Coronary artery (tissue), 2 donors: Measurements from ENCODE around the gene BCAN.

Experiments
- DNase-seq: peaks from one replicate; pipeline ENCODE4 v3.0.0-alpha.2; 2017; ENCODE audit warnings: low spot score
- H3K27ac ChIP-seq, 2 donors: fragments of 200-600 bp; sonication (generic); one replicate each; pipeline ENCODE4 v1.5.1; 2016 to 2019
- H3K4me3 ChIP-seq: fragments of 200-600 bp; sonication (generic); 2 replicates; pipeline ENCODE4 v1.5.1; 2016; ENCODE audit warnings: mild to moderate bottlenecking, moderate library complexity
- TF ChIP-seq, protein P1 (sequence below): fragments of 200-600 bp; sonication (generic); IDR thresholded peaks from one replicate; pipeline ENCODE4 v1.5.1; 2019; ENCODE audit warnings: antibody characterized with exemption

Gene BCAN

DNA sequence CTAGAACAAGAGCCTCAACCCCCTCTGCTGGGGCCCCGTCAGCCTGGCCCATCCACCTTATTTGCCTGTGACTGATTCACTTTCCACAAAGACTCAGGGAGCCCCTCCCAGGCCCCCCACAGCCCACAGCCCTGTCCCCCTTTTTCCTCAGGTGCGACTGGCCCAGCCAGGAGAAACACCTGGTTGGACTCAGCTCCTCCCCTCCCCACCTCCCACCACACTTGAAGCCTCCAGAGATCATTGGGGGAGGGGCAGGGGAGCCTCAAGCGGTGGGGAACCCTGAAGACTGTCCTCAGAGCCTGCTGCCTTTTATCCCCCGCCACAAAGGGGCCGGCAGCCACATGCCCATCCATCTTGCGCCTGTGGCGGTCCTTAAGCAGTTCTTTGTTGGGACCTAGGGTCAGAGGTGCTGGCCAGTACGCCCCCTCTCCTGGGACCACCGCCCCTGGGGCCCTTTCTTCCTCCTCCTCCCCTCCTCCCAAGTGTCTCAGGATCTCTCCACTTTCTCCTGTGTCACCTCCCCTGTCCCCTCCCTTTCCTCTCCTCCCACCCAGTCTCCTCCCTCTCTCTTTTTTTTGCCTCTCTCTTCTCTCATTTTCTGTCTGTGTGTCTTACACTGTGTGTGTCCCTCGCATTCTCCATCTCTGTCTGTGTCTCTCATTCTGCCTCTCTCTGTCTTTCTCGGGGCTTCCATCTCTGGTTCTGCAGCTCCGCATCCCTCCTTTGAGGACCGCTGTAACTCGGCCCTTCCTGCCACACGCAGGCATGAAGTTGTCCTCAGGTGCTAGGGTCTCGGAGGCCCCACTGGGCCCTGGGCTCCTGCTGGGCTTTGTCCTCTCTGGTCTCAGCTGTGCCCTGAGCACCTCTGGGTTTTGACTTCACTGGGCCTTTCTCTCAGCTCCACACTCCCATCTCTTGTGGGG lies 51.3 kb downstream of the BCAN start:
- Histone ChIP-seq H3K27ac (no peak overlapping the region), H3K4me3 (no peak overlapping the region)
- TF ChIP-seq, protein P1, sequence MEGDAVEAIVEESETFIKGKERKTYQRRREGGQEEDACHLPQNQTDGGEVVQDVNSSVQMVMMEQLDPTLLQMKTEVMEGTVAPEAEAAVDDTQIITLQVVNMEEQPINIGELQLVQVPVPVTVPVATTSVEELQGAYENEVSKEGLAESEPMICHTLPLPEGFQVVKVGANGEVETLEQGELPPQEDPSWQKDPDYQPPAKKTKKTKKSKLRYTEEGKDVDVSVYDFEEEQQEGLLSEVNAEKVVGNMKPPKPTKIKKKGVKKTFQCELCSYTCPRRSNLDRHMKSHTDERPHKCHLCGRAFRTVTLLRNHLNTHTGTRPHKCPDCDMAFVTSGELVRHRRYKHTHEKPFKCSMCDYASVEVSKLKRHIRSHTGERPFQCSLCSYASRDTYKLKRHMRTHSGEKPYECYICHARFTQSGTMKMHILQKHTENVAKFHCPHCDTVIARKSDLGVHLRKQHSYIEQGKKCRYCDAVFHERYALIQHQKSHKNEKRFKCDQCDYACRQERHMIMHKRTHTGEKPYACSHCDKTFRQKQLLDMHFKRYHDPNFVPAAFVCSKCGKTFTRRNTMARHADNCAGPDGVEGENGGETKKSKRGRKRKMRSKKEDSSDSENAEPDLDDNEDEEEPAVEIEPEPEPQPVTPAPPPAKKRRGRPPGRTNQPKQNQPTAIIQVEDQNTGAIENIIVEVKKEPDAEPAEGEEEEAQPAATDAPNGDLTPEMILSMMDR, result no peak
- DNase-seq, result no peak

DNA sequence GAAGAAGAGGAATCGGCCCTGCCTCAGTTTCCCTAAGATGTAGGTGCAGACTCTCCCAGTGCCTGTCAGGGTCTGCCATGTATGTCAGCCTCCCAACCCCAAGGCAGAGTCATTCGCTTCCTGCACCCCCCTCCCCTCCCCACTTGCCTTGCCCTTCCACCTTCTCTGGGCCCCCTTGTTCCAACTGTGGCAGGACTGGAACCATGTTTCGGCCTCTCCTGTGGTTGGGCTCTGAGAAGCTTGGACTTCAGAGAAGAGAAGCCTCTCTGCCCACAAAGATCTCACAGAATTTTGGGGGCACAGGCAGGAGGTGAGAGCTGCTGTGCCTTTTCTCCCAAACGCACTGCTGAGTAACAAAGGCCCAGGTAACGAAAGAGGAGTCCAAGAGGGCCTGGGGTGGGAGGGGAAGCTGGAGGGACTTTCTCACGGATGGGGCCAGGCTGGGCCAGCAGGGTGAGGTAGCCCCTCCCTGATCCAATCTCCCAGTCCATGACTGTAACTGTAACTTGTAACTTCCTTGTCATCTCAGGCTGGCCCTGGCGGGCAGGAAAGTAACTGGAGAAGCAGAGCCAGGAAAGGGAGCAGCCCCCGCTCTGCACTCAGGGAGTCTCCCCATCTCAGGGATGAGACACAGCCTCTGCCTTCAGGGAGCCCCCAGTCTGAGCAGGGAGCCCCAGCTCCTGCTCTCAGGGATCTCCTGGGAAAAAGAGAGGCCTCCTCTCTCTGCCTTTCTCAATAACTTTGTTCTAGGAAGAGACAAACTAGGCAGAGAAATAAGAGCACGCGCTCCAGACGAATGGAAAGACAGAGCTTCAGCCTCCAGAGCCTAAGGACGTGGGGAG lies 52.2 kb downstream of the BCAN start:
- H3K27ac ChIP-seq, result no peak overlapping the region
- DNase-seq, result no peak
- TF ChIP-seq, protein P1, result no peak
- no peak overlapping the region for H3K4me3 ChIP-seq

- H3K4me3 ChIP-seq, result no peak overlapping the region
- no peak overlapping the region for H3K27ac ChIP-seq
- TF ChIP-seq, protein P1, result no peak
- DNase-seq, result no peak
Observed at GRCh38 chr1:156694690-156694962, 52.7 kb downstream of the BCAN start.

GRCh38 chr1:156696755-156697154 lies 54.8 kb downstream of the BCAN start:
- DNase-seq, result no peak
- H3K4me3 ChIP-seq, result no peak overlapping the region
- TF ChIP-seq, protein P1, result no peak

GRCh38 chr1:156697481-156697880 lies 55.6 kb downstream of the BCAN start:
- H3K4me3 ChIP-seq, result no peak overlapping the region
- TF ChIP-seq, protein P1, result no peak
- DNase-seq, result no peak
- H3K27ac ChIP-seq, result no peak overlapping the region

More at GRCh38 chr1:156696755-156697154, 54.8 kb downstream of the BCAN start:
- H3K27ac ChIP-seq, result no peak overlapping the region

DNA sequence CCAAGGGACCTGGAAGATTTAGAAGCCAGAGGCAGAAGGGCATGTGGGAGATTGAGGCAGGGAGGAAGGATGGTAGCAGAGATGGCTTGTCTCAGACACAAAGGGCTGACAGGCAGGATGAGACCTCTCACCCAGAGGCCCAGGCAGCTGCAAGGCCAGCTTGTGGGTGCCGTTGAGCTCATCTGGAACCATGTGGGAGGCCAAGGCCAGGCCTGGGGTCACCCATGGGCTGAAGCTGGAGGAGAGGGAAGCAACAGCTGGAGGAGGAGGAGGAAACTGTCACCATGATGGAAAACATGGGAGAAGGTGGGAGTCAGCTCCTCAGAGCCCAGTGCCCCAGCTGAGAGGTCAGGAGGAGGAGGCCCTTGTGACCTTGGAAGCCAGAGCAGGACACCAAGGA lies 57.1 kb downstream of the BCAN start:
- Histone ChIP-seq H3K4me3 (no peak overlapping the region), H3K27ac (no peak overlapping the region)
- DNase-seq, result no peak
- TF ChIP-seq, protein P1, result no peak
